Uterus (tissue), 4 donors: ENCODE data around the gene CAMK2D. TPM values are rescaled to one million over a fixed set of nuclear protein-coding genes. Genes with fewer than 3 reads are reported as not detected.

Experiments
- DNase-seq, 2 donors: peaks; one replicate each; pipeline ENCODE4 v3.0.0-alpha.2; 2019 to 2020
- H3K27ac ChIP-seq, 2 donors: fragments of 200-600 bp; sonication (generic); 1 replicate in 1 of 2; 2 replicates in 1 of 2; pipeline ENCODE4 v1.5.1; 2016 to 2018
- H3K27me3 ChIP-seq, 2 donors: fragments of 200-600 bp; sonication (generic); one replicate each; pipeline ENCODE4 v1.5.1; 2018 to 2019; ENCODE audit warnings: control low read depth in 1 of 2
- H3K36me3 ChIP-seq, 2 donors: fragments of 200-600 bp; sonication (generic); one replicate each; pipeline ENCODE4 v1.5.1; 2019; ENCODE audit warnings: control low read depth in 1 of 2
- H3K4me1 ChIP-seq, 2 donors: fragments of 200-600 bp; sonication (generic); one replicate each; pipeline ENCODE4 v1.5.1; 2018 to 2019; ENCODE audit warnings: control low read depth in 1 of 2
- H3K4me3 ChIP-seq, 2 donors: fragments of 200-600 bp; sonication (generic); 1 replicate in 1 of 2; 2 replicates in 1 of 2; pipeline ENCODE4 v1.5.1; 2018 to 2019; ENCODE audit warnings: mild to moderate bottlenecking in 1 of 2
- H3K9me3 ChIP-seq, 2 donors: fragments of 200-600 bp; sonication (generic); one replicate each; pipeline ENCODE4 v1.5.1; 2019; ENCODE audit warnings: control low read depth in 1 of 2
- POLR2A ChIP-seq, 2 donors: fragments of 450-650 bp; IDR thresholded peaks; one replicate each; pipeline ENCODE4 v1.6.1; 2016; ENCODE audit warnings: antibody characterized with exemption in 2 of 2, mild to moderate bottlenecking in 1 of 2, moderate library complexity in 1 of 2
- intact Hi-C: fragments of 100-400 bp; cut with DNase I; formaldehyde crosslinking; loops from one replicate; pipeline ENCODE4 v1.15.1; 2023; ENCODE audit warnings: low total_unique reads
- total RNA-seq, 4 donors: library from RNA; depleted of rRNA in 3 of 4; stranded (reverse); fragments of >200 nt in 3 of 4; gene quantifications; one replicate each; pipeline versions ENCODE4 v1.1.0 to v1.2.4, GENCODE V29; 2014 to 2023
- TF ChIP-seq, protein P1 (sequence below), 4 experiments: fragments of 200-600 bp in 2 of 4; fragments of 450-650 bp in 2 of 4; sonication (generic) in 2 of 4; IDR thresholded peaks; one replicate each; pipeline ENCODE4 v1.5.1; 2016 to 2019; ENCODE audit warnings: antibody characterized with exemption in 4 of 4, mild to moderate bottlenecking in 2 of 4, moderate library complexity in 1 of 4
- donor health status: DM: yes; HTN: yes; CAD: no.

The CAMK2D gene
- total RNA-seq, 4 donors from 2014 or later: 41.5 to 95.3 (median 54.3) TPM

DNA sequence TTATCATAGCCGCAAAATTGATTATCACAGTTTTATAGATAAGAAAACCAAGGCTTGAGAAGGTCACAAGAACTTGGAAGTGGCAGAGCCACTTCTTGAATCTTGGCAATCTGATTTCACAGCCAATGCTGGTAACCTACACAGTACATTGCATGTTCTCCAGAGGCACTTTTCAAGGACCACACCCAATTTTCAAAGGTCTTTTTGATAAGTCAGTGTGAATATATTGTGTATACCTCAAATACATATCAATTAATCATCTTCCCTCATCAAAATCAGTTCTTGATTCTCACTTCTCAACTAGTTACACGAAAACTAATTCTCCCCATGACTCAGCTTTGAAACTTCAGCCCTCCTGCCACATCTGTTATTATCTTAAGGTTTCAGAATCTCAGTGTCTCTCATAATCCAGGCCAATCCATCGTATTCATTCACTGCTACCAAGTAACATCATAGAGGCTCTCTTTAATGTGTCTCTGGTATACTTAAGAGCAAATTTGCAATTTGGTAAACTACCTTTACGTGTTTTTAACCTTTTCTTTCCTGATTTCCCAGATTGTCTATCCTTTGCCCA lies 16.8 kb downstream of the CAMK2D start:
- no peak for DNase-seq
- TF ChIP-seq POLR2A (IDR thresholded peaks at IDR 0.05): no peak
- TF ChIP-seq, protein P1, sequence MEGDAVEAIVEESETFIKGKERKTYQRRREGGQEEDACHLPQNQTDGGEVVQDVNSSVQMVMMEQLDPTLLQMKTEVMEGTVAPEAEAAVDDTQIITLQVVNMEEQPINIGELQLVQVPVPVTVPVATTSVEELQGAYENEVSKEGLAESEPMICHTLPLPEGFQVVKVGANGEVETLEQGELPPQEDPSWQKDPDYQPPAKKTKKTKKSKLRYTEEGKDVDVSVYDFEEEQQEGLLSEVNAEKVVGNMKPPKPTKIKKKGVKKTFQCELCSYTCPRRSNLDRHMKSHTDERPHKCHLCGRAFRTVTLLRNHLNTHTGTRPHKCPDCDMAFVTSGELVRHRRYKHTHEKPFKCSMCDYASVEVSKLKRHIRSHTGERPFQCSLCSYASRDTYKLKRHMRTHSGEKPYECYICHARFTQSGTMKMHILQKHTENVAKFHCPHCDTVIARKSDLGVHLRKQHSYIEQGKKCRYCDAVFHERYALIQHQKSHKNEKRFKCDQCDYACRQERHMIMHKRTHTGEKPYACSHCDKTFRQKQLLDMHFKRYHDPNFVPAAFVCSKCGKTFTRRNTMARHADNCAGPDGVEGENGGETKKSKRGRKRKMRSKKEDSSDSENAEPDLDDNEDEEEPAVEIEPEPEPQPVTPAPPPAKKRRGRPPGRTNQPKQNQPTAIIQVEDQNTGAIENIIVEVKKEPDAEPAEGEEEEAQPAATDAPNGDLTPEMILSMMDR (IDR thresholded peaks at IDR 0.05): no peak
- Histone ChIP-seq H3K4me3 (no peak overlapping the region), H3K9me3 (no peaks in the 10 kb centered on the region), H3K4me1 (peaks cover 0 to 4% of the 10 kb centered on the region in 2 donors), H3K36me3 (no peaks in the 10 kb centered on the region), H3K27me3 (no peaks in the 10 kb centered on the region), H3K27ac (no peak overlapping the region)
- intact Hi-C loops: no loop called here

DNA sequence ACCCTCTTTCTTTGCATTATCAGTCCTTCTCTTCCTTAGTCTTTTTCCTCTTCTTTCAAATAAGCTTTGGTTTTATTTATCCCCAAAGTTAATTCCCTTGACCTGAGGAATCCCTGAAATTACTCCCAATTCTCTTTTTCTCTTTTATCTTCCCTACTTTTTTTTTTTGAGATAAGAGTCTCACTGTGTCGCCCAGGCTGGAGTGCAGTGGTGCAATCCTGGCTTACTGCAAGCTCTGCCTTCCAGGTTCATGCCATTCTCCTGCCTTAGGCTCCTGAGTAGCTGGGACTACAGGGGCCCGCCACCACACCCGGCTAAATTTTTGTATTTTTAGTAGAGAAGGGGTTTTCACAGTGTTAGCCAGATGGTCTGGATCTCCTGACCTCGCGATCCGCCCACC lies 17.8 kb downstream of the CAMK2D start:
- no peak for TF ChIP-seq POLR2A (IDR thresholded peaks at IDR 0.05)
- TF ChIP-seq, protein P1 (IDR thresholded peaks at IDR 0.05): no peak
- Histone ChIP-seq H3K9me3 (no peaks in the 10 kb centered on the region), H3K27me3 (no peaks in the 10 kb centered on the region), H3K4me1 (no peaks in the 10 kb centered on the region), H3K4me3 (no peak overlapping the region), H3K36me3 (no peaks in the 10 kb centered on the region), H3K27ac (no peak overlapping the region)
- no peak for DNase-seq
- intact Hi-C loops: no loop called here

DNA sequence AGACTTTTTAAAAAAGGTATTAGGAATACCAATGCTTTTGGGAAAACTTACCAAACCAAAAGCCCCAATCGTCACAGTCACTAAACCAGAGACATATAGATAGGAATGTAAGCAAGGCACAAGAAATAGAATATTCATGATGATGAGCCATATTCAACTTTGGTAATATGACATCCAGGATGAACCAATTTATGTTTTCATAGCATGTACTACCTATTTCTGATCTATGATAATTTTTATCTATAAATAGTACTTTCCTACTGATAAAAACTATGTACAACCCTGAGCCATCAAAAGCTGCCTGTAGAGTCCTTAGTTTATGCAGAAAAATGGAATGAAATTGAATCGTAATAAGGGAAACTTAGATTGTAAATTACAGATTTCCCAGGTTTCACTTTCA lies 18.9 kb downstream of the CAMK2D start:
- Histone ChIP-seq H3K36me3 (no peaks in the 10 kb centered on the region), H3K4me1 (peaks cover 0 to 2% of the 10 kb centered on the region in 2 donors), H3K27ac (no peak overlapping the region), H3K9me3 (no peaks in the 10 kb centered on the region), H3K4me3 (no peak overlapping the region), H3K27me3 (no peaks in the 10 kb centered on the region)
- TF ChIP-seq POLR2A (IDR thresholded peaks at IDR 0.05): no peak
- TF ChIP-seq, protein P1 (IDR thresholded peaks at IDR 0.05): no peak
- intact Hi-C loops: no loop called here
- DNase-seq: no peak

DNA sequence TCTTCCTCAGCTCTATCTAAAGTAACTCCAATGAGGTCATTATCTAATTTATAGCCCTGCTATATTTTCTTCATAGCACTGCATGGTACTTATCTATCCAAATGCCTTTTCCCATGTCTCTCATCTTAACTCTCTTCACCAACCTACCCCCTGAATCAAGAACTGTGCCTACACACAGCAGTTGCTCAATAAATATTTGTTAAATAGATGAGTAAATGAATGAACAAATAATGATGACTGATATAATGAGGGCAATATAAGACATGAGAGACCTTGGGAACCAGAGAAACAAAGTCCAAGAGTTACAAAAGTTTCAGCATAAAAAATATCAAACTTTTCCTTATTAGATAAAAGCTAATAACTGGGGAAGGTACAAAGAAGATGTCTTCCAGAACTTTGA lies 19.6 kb downstream of the CAMK2D start:
- H3K36me3 ChIP-seq: no peaks in the 10 kb centered on the region
- no peaks in the 10 kb centered on the region for H3K9me3 ChIP-seq
- no peak overlapping the region for H3K4me3 ChIP-seq
- no peak overlapping the region for H3K27ac ChIP-seq
- TF ChIP-seq, protein P1 (IDR thresholded peaks at IDR 0.05): no peak
- no peak for TF ChIP-seq POLR2A (IDR thresholded peaks at IDR 0.05)
- no peaks in the 10 kb centered on the region for H3K27me3 ChIP-seq
- peaks cover 0 to 4% of the 10 kb centered on the region in 2 donors for H3K4me1 ChIP-seq
- DNase-seq: no peak
- intact Hi-C loops: no loop called here

DNA sequence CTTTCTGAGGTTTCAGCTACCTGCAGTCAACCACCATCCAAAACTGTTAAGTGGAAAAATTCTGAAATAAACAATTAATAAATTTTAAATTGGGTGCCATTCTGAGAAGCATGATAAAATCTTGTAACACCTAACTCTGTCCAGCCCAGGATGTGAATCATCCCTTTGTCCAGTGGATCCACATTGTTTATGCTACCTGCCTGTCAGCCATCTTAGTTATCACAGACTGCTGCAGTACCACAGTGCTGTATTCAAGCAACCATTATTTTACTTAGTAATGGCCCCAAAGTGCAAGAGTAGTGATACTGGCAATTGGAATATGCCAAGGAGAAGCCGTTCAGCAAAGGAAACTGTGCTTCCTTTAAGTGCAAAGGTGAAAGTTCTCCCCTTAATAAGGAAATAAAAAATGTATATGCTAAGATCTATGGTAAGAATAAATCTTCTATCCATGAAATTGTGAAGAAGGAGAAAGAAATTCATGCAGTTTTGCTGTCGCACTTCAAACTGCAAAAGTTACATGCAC lies 20.6 kb downstream of the CAMK2D start:
- Histone ChIP-seq H3K27ac (no peak overlapping the region), H3K4me1 (peaks cover 0 to 4% of the 10 kb centered on the region in 2 donors), H3K9me3 (no peaks in the 10 kb centered on the region), H3K36me3 (no peaks in the 10 kb centered on the region), H3K4me3 (no peak overlapping the region), H3K27me3 (no peaks in the 10 kb centered on the region)
- TF ChIP-seq, protein P1 (IDR thresholded peaks at IDR 0.05): no peak
- no peak for TF ChIP-seq POLR2A (IDR thresholded peaks at IDR 0.05)
- no peak for DNase-seq
- intact Hi-C loops: no loop called here
